Activated B cell treated with CpG ODN at 0.5 μM for 24 hours (primary cell): Measurements from ENCODE around the gene SPRYD3. TPM values are rescaled to one million over a fixed set of nuclear protein-coding genes. Genes with fewer than 3 reads are reported as not detected.
A peak's percentile ranks its signal among the peaks of the same experiment; 100 is the strongest.

Experiments used
- ATAC-seq: fragments of 200-7000 bp; cut with Tn5 transposase; one replicate; pipeline ENCODE4 v1.10.0; 2021; ENCODE audit warnings: low read depth, mild to moderate bottlenecking, moderate library complexity
- CTCF ChIA-PET: fragments of 350-600 bp; sonication (Branson Sonifier 250); formaldehyde crosslinking; loops from one replicate; lab custom pipeline; 2021; ENCODE audit warnings: antibody characterized with exemption; lab: Charles Lee
- POLR2A ChIA-PET: fragments of 350-600 bp; sonication (Branson Sonifier 250); formaldehyde crosslinking; loops from one replicate; lab custom pipeline; 2021; ENCODE audit warnings: antibody characterized with exemption; lab: Charles Lee
- DNase-seq: peaks from one replicate; pipeline ENCODE4 v3.0.0; 2022
- H3K27ac Mint-ChIP-seq: one replicate; pipeline ENCODE4 v1.8.0; 2020; ENCODE audit warnings: mixed read lengths
- H3K27me3 Mint-ChIP-seq: one replicate; pipeline ENCODE4 v1.8.0; 2021; ENCODE audit warnings: mixed read lengths
- H3K36me3 Mint-ChIP-seq: one replicate; pipeline ENCODE4 v1.8.0; 2021; ENCODE audit warnings: low read depth, mixed read lengths
- H3K4me1 Mint-ChIP-seq: one replicate; pipeline ENCODE4 v1.8.0; 2021; ENCODE audit warnings: mixed read lengths
- H3K4me3 Mint-ChIP-seq: one replicate; pipeline ENCODE4 v1.8.0; 2020; ENCODE audit warnings: mild to moderate bottlenecking, mixed read lengths
- H3K9me3 Mint-ChIP-seq: one replicate; pipeline ENCODE4 v1.8.0; 2020; ENCODE audit warnings: mixed read lengths
- CTCF ChIP-seq: fragments of 200-600 bp; IDR thresholded peaks from one replicate; pipeline ENCODE4 v1.8.0; 2022; ENCODE audit warnings: antibody characterized with exemption, mild to moderate bottlenecking
- intact Hi-C: fragments of 100-400 bp; cut with micrococcal nuclease; formaldehyde crosslinking; loops from one replicate; pipeline ENCODE4 v1.15.1; 2024
- total RNA-seq: library from RNA; stranded (reverse); gene quantifications from 2 replicates; pipeline ENCODE4 v1.2.3, GENCODE V29; 2022

The SPRYD3 gene
- total RNA-seq, 1 donor from 2014 or later, result 33.9 TPM

- ATAC-seq (no peak), DNase-seq (no peak)
- CTCF ChIA-PET, result interaction anchor here (1.7 kb wide), 1 partner anchor 9 kb away, joined by 6 read pairs; no protein-coding TSS in a partner anchor
- no peak overlapping the region for H3K4me3 Mint-ChIP-seq
- no peaks in the 10 kb centered on the region for H3K9me3 Mint-ChIP-seq
- intact Hi-C loops, result no loop called here
- H3K27me3 Mint-ChIP-seq, result peaks cover 6% of the 10 kb centered on the region
- H3K4me1 Mint-ChIP-seq, result peaks cover 10% of the 10 kb centered on the region
- POLR2A ChIA-PET, result no interaction called here
- H3K36me3 Mint-ChIP-seq, result peaks cover 2% of the 10 kb centered on the region
- TF ChIP-seq CTCF, result no peak
- no peak overlapping the region for H3K27ac Mint-ChIP-seq
Measured at GRCh38 chr12:53056901-53057300, 22.3 kb downstream of the SPRYD3 start.

GRCh38 chr12:53056296-53056695 is 22.9 kb downstream of the SPRYD3 start:
- Mint-ChIP-seq H3K27me3 (peaks cover 6% of the 10 kb centered on the region), H3K4me1 (peaks cover 10% of the 10 kb centered on the region), H3K27ac (no peak overlapping the region), H3K36me3 (peaks cover 2% of the 10 kb centered on the region), H3K4me3 (no peak overlapping the region), H3K9me3 (no peaks in the 10 kb centered on the region)
- intact Hi-C loops, result no loop called here
- TF ChIP-seq CTCF, result no peak
- POLR2A ChIA-PET, result interaction anchor here (0.6 kb wide), 1 partner anchor 93 kb away, joined by 3 read pairs; no protein-coding TSS in a partner anchor
- CTCF ChIA-PET, result interaction anchor here (3.2 kb wide), 1 partner anchor 10 kb away, joined by 11 read pairs; no protein-coding TSS in a partner anchor
- no peak for ATAC-seq
- no peak for DNase-seq

GRCh38 chr12:53055471-53056266 is 23.5 kb downstream of the SPRYD3 start:
- intact Hi-C loops, result loop anchor here (2.0 kb wide), 1 partner anchor 15 kb away; no protein-coding TSS in a partner anchor
- no peak for TF ChIP-seq CTCF
- ATAC-seq, result no peak
- Mint-ChIP-seq H3K36me3 (peaks cover 2% of the 10 kb centered on the region), H3K4me3 (peak overlapping the region; percentile 24), H3K27ac (no peak overlapping the region), H3K4me1 (peaks cover 11% of the 10 kb centered on the region), H3K27me3 (peaks cover 6% of the 10 kb centered on the region), H3K9me3 (no peaks in the 10 kb centered on the region)
- DNase-seq, result no peak
- ChIA-PET POLR2A (interaction anchor here (0.6 to 2.3 kb wide), 4 partner anchors 23 to 264 kb away, joined by 3 to 7 read pairs (median 4); partner anchors contain the start of gene SPRYD3), CTCF (interaction anchor here (3.2 kb wide), 1 partner anchor 11 kb away, joined by 11 read pairs; no protein-coding TSS in a partner anchor)

GRCh38 chr12:53054112-53054878 is 24.9 kb downstream of the SPRYD3 start:
- DNase-seq (peak; percentile 86), ATAC-seq (peak; percentile 97)
- intact Hi-C loops, result loop anchor here (1.0 to 5.0 kb wide), 4 partner anchors 17 to 128 kb away; partner anchors contain the start of genes CSAD, IGFBP6, SPRYD3 and ZNF740
- peaks cover 2% of the 10 kb centered on the region for H3K36me3 Mint-ChIP-seq
- POLR2A ChIA-PET, result interaction anchor here (0.6 to 2.3 kb wide), 12 partner anchors 9 to 267 kb away, joined by 3 to 10 read pairs (median 4); partner anchors contain the start of genes AAAS, EIF4B and SPRYD3
- peaks cover 12% of the 10 kb centered on the region for H3K4me1 Mint-ChIP-seq
- H3K4me3 Mint-ChIP-seq, result peak overlapping the region; percentile 95
- TF ChIP-seq CTCF, result no peak
- peak overlapping the region; percentile 90 for H3K27ac Mint-ChIP-seq
- H3K27me3 Mint-ChIP-seq, result peaks cover 6% of the 10 kb centered on the region
- no peaks in the 10 kb centered on the region for H3K9me3 Mint-ChIP-seq
- CTCF ChIA-PET, result interaction anchor here (0.5 to 3.2 kb wide), 3 partner anchors 12 to 296 kb away, joined by 3 to 11 read pairs (median 3); no protein-coding TSS in a partner anchor
